Activated naive CD8-positive, alpha-beta T cell (primary cell): ENCODE results near the gene MYMX.

Experiments used
- H3K27ac Mint-ChIP-seq: one replicate; pipeline ENCODE4 v1.8.0; 2021; ENCODE audit warnings: mixed read lengths
- H3K27me3 Mint-ChIP-seq: one replicate; pipeline ENCODE4 v1.8.0; 2021; ENCODE audit warnings: mixed read lengths
- H3K36me3 Mint-ChIP-seq: one replicate; pipeline ENCODE4 v1.8.0; 2021; ENCODE audit warnings: mixed read lengths
- H3K4me1 Mint-ChIP-seq: one replicate; pipeline ENCODE4 v1.8.0; 2021; ENCODE audit warnings: low read depth, mixed read lengths
- H3K4me3 Mint-ChIP-seq: one replicate; pipeline ENCODE4 v1.8.0; 2021; ENCODE audit warnings: mild to moderate bottlenecking, mixed read lengths
- H3K9me3 Mint-ChIP-seq: one replicate; pipeline ENCODE4 v1.8.0; 2021; ENCODE audit warnings: low read depth, mixed read lengths

The MYMX gene

GRCh38 chr6:44201200-44201599 is 15.5 kb upstream of the MYMX start:
- no peaks in the 10 kb centered on the region for H3K9me3 Mint-ChIP-seq
- no peak overlapping the region for H3K4me3 Mint-ChIP-seq
- H3K27ac Mint-ChIP-seq = no peak overlapping the region
- no peaks in the 10 kb centered on the region for H3K36me3 Mint-ChIP-seq
- no peaks in the 10 kb centered on the region for H3K4me1 Mint-ChIP-seq
- peaks cover 1% of the 10 kb centered on the region for H3K27me3 Mint-ChIP-seq

GRCh38 chr6:44201638-44202303 is 15.0 kb upstream of the MYMX start:
- H3K9me3 Mint-ChIP-seq = no peaks in the 10 kb centered on the region
- H3K36me3 Mint-ChIP-seq = no peaks in the 10 kb centered on the region
- no peaks in the 10 kb centered on the region for H3K4me1 Mint-ChIP-seq
- no peak overlapping the region for H3K4me3 Mint-ChIP-seq
- H3K27me3 Mint-ChIP-seq = peaks cover 1% of the 10 kb centered on the region
- no peak overlapping the region for H3K27ac Mint-ChIP-seq

GRCh38 chr6:44202332-44202971 is 14.3 kb upstream of the MYMX start:
- H3K27ac Mint-ChIP-seq = no peak overlapping the region
- H3K4me1 Mint-ChIP-seq = no peaks in the 10 kb centered on the region
- H3K36me3 Mint-ChIP-seq = no peaks in the 10 kb centered on the region
- peaks cover 1% of the 10 kb centered on the region for H3K27me3 Mint-ChIP-seq
- H3K9me3 Mint-ChIP-seq = no peaks in the 10 kb centered on the region
- H3K4me3 Mint-ChIP-seq = no peak overlapping the region

- peaks cover 1% of the 10 kb centered on the region for H3K27me3 Mint-ChIP-seq
- no peak overlapping the region for H3K4me3 Mint-ChIP-seq
- H3K27ac Mint-ChIP-seq = no peak overlapping the region
- no peaks in the 10 kb centered on the region for H3K4me1 Mint-ChIP-seq
- H3K9me3 Mint-ChIP-seq = no peaks in the 10 kb centered on the region
- no peaks in the 10 kb centered on the region for H3K36me3 Mint-ChIP-seq
Observed at GRCh38 chr6:44202972-44203750, 13.6 kb upstream of the MYMX start.

- H3K36me3 Mint-ChIP-seq = no peaks in the 10 kb centered on the region
- H3K27me3 Mint-ChIP-seq = peaks cover 4% of the 10 kb centered on the region
- no peak overlapping the region for H3K27ac Mint-ChIP-seq
- no peak overlapping the region for H3K4me3 Mint-ChIP-seq
- H3K4me1 Mint-ChIP-seq = no peaks in the 10 kb centered on the region
- no peaks in the 10 kb centered on the region for H3K9me3 Mint-ChIP-seq
Observed at GRCh38 chr6:44203955-44204354, 12.8 kb upstream of the MYMX start.

- Mint-ChIP-seq H3K9me3 (no peaks in the 10 kb centered on the region), H3K36me3 (no peaks in the 10 kb centered on the region), H3K27me3 (peaks cover 3% of the 10 kb centered on the region), H3K27ac (no peak overlapping the region), H3K4me3 (no peak overlapping the region), H3K4me1 (no peaks in the 10 kb centered on the region)
Observed at GRCh38 chr6:44207966-44208365, 8.8 kb upstream of the MYMX start.

- Mint-ChIP-seq H3K36me3 (no peaks in the 10 kb centered on the region), H3K27me3 (peaks cover 3% of the 10 kb centered on the region), H3K4me3 (no peak overlapping the region), H3K4me1 (no peaks in the 10 kb centered on the region), H3K9me3 (no peaks in the 10 kb centered on the region), H3K27ac (no peak overlapping the region)
Observed at GRCh38 chr6:44211284-44211683, 5.4 kb upstream of the MYMX start.

GRCh38 chr6:44214307-44214706 is 2.4 kb upstream of the MYMX start:
- H3K4me3 Mint-ChIP-seq = no peak overlapping the region
- H3K36me3 Mint-ChIP-seq = no peaks in the 10 kb centered on the region
- H3K27me3 Mint-ChIP-seq = peaks cover 2% of the 10 kb centered on the region
- H3K9me3 Mint-ChIP-seq = no peaks in the 10 kb centered on the region
- peaks cover 9% of the 10 kb centered on the region for H3K4me1 Mint-ChIP-seq
- H3K27ac Mint-ChIP-seq = no peak overlapping the region

- Mint-ChIP-seq H3K36me3 (no peaks in the 10 kb centered on the region), H3K4me3 (no peak overlapping the region)
Observed at GRCh38 chr6:44217332-44218143, 812 bp downstream of the MYMX start.

GRCh38 chr6:44219053-44219814 is 2.5 kb downstream of the MYMX start:
- Mint-ChIP-seq H3K27me3 (peaks cover 2% of the 10 kb centered on the region), H3K27ac (no peak overlapping the region), H3K9me3 (no peaks in the 10 kb centered on the region), H3K4me3 (peak overlapping the region; percentile 23), H3K36me3 (no peaks in the 10 kb centered on the region), H3K4me1 (peaks cover 26% of the 10 kb centered on the region)

More at GRCh38 chr6:44217332-44218143, 812 bp downstream of the MYMX start:
- no peaks in the 10 kb centered on the region for H3K9me3 Mint-ChIP-seq
- H3K4me1 Mint-ChIP-seq = peaks cover 18% of the 10 kb centered on the region
- H3K27me3 Mint-ChIP-seq = peaks cover 2% of the 10 kb centered on the region
- H3K27ac Mint-ChIP-seq = no peak overlapping the region

- Mint-ChIP-seq H3K9me3 (no peaks in the 10 kb centered on the region), H3K36me3 (no peaks in the 10 kb centered on the region), H3K27me3 (peaks cover 2% of the 10 kb centered on the region), H3K4me1 (peaks cover 33% of the 10 kb centered on the region), H3K27ac (no peak overlapping the region), H3K4me3 (peak overlapping the region; percentile 27)
Observed at GRCh38 chr6:44219815-44220784, 3.4 kb downstream of the MYMX start.

GRCh38 chr6:44220913-44221290 is 4.2 kb downstream of the MYMX start:
- H3K4me3 Mint-ChIP-seq = peak overlapping the region; percentile 24
- H3K4me1 Mint-ChIP-seq = peaks cover 35% of the 10 kb centered on the region
- peaks cover 2% of the 10 kb centered on the region for H3K27me3 Mint-ChIP-seq
- H3K36me3 Mint-ChIP-seq = no peaks in the 10 kb centered on the region
- H3K27ac Mint-ChIP-seq = no peak overlapping the region
- H3K9me3 Mint-ChIP-seq = no peaks in the 10 kb centered on the region

- Mint-ChIP-seq H3K4me1 (peaks cover 35% of the 10 kb centered on the region), H3K27ac (no peak overlapping the region), H3K9me3 (no peaks in the 10 kb centered on the region)
Observed at GRCh38 chr6:44221291-44221960, 4.7 kb downstream of the MYMX start.

More at GRCh38 chr6:44221291-44221960, 4.7 kb downstream of the MYMX start:
- Mint-ChIP-seq H3K27me3 (peaks cover 2% of the 10 kb centered on the region), H3K36me3 (no peaks in the 10 kb centered on the region), H3K4me3 (peak overlapping the region; percentile 24)
